HG02938 (cell line): ENCODE measurements around the gene PDIA2.

Source experiments
- ATAC-seq: cut with Tn5 transposase; IDR thresholded peaks from one replicate; pipeline ENCODE4 v1.9.1; 2021; ENCODE audit warnings: mild to moderate bottlenecking, moderate library complexity; ENCODE audit not compliant: unreplicated experiment

The PDIA2 gene

DNA sequence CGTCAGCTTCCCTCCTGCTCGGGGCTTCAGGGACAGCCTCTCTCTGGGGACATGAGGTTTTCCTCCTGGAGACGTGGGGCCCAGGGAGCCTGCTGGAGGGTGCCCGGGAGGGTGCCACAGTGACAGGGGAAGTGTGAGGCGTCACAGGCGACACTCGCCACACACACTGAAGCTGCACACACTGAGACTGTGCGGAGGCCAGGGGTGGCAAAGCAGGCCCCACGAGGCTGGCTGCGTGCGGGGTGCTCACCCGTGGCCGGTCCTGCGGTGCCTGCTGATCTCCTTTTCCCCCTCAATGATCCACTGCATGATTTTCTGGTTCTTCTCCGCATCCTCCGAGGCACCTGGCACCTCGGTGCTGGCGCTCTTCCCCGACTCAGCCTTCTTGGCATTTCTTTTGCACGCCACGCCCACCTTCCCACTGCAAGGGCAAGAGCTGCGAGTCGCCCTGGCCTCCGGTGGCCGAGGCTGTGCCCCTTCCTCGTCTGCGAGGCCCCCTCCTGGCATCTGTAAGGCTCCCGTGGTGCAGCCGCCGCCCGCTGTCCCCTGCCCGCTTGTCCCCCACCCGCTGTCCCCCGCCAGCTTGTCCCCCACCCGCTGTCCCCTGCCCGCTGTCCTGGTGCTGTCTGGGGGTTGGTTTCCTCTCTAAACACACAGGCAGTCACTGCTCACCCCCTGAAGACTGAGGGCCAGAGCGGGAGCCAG is 14.0 kb downstream of the PDIA2 start:
- ATAC-seq = no peak

DNA sequence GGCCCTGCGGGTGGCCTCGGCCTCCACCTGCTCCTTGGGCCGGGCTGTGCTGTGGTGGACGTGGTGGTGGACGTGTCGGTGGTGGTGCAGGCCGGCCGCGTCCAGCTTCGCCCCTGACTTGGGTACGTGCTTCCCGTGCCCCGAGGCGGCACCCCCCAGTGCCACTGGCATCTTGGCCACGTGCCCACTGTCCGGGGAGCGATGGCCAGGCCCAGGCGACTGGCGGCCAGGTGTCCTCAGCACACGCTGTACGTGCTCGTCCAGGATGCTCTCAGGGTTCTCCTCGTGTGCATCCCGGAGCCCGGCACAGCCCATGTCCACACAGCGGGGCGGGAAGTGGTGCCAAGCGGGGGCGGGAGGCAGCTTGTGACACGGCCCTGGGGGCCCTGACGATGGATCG is 14.9 kb downstream of the PDIA2 start:
- ATAC-seq = no peak

DNA sequence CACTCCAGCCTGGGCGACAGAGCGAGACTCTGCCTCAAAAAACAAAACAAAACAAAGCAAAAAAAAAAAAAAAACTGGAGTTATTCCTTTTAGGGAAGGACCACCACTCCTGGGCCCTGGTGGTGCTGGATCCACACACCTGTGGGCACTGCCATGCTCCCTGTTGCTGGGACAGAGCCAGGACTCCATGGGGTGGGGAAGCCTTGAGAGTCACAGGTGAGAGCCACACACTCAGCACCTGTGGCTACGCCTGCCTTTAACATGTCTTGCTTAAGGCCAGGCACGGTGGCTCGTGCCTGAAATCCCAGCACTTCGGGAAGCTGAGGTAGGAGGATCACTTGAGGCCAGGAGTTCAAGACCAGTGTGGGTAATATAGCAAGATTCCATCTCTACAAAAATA is 18.3 kb downstream of the PDIA2 start:
- ATAC-seq = no peak

DNA sequence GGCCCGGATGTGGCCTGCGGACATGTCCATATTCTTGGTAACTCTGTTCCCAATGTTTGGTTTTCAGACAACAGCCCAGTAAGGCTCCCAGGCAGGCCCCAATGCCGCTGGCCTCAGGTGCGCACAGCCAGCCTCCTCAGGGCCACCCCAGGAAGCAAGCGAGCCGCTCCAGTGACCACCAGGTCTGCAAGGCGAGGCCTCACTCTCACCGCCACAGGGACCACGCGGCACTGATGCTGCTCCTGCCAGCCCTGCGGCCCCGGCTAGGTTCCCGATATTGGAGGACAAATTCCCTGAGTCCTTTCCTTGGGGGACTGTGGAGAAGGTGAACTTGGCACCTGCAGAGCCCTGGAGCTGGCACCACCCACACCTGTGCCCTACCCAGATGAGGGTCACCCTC is 19.0 kb downstream of the PDIA2 start:
- no peak for ATAC-seq

DNA sequence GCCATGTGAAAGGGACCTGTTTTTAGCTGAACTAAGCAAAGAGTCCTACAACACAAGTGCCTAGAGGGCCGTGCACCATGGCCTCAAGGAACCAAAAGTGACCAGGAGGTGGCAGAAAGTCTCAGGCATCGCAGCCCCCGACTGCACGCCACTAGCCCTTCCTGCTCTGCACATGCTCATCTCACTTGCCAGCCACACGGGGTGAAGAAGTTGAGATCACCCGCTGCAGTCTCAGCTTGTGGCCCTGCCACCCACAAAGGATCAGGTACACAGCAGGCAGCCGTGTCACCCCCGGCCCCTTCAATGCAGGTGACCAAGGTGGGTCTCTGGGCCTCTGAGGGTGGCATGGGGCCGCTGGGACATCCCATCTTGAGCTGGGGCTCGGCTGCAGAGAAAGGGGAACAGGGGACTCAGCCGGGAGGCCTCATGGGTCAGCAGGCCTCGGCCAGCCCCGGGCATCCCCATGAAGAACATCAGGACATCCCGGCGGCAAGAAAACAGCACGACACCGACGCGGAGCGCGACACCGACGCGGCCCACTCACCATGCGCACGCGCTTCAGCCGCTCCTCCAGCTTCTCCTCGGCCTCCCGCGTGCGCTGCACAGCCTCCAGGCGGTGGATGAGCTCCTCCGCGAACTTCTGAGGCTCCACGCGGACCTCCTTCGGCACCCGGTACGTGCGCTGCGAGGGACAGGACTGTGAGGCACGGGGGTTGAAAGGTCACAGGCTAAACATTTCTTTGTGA is 21.0 kb downstream of the PDIA2 start:
- no peak for ATAC-seq

DNA sequence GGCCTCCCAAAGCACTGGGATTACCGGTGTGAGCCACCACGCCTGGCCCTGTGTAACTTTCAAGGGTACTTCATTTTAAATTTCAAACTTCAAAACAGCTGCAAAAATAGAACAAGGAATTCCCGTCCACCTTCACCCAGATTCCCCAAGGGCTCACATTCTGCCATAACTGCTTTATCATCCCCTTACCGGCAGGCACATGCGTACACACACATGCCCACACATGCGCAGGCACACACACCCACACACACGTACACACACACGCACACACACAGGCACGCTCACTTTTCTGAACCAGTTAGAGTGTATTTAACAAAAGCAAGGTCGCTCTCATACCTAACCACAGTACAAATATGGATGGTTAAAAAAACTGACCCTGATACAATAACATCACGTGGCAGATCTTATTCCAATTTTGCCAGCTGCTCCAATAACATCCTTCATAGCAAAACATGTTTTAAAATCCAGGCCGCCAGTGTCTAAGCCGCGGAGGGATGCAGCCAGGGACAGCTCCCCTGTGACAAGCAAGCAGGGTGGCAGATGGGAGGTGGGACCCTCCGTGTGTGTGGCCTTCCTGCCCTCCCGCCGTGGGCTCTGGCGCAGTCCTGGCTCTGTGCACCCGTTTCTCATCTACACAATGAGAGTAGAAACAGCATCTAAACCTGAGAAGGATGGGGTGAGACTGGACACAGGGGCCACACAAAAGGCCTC is 23.1 kb downstream of the PDIA2 start:
- no peak for ATAC-seq

DNA sequence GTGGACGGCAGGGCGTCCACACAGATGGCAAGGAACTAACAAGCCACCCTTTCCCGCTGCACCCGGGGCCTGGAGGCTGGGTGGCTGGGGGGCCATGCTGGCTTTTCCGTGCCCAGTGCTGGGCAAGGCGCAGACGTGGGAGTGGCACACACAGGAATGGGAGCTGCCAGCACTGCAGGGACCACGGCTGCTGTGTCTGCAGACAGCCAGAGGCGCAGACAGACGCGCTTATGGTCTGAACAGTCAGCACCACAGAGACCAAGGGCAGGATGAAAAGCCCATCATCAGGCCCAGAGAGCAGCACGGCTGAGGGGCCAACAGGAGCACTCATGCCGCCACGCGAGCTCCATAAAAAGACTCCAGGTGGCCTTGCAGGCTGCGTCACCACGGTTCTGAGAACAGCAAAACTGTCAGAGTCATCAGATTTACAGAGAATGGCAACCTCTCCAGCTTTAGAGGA is 24.0 kb downstream of the PDIA2 start:
- ATAC-seq = no peak

DNA sequence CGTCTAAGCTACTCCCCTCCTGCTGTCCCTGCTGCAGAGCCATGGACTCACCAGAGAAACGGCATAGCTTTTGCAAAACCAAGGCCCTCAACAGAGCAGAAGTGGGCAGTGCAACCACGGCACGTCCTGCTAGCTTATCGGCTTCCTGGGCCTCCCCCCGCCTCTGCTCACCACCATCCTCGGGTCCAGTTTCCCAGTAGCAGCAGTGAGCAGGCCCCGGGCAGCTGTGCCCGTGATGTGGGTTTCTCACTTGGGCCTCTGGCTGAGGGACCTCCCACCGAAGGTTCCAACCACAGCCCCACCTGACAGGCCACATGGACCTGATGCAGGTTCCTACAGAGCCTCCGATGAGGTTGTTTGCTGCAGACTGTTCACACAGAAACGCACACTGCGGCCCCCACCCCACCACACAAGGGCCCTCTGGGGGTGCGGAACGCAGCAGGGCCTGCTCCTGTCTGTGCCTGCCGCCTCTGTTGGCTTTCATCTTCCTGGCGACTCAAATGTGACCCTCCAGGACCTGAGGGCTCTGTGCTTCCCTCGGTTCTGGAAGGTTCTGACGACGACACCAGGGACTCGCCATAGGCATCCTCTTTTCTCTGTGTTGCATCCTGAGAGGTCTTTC is 24.8 kb downstream of the PDIA2 start:
- ATAC-seq = no peak

DNA sequence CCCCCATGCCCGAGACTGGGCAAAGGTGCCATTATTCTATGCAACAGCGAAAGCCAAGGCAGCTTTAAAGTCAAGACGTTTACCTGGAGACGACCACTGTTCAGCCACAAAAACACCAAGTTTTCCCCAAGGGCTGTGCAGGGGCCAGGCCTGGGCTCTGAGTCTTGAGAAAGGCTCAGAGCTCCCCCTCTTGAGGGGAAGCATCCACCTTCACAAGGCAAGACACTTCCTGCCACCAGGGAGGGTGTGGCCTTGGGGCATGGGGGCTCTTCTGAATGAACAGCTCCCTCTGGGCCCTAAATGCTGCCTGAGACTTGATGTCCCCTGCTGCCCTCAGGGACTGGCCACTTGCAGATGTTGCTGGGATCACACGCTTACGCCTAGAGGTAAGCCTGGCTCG is 26.5 kb downstream of the PDIA2 start:
- no peak for ATAC-seq

DNA sequence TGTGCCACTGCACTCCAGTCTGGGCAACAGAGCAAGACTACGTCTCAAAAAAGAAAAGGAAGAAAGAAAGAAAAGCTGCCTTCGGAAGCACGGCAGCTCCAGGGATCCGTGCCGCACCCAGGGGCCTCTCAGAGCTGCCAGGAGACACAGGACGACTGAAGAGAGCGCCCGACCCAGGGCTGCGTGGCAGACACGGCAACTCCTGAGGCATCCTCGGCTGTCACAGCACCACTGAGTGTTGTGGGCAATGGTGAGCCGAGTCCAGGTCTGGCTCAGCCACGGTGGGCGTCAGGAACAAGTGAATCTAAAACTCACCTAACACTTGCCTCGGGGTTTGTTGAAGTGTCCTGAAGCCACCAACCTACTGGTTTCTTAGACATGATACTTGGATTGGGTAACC is 28.8 kb downstream of the PDIA2 start:
- no peak for ATAC-seq

DNA sequence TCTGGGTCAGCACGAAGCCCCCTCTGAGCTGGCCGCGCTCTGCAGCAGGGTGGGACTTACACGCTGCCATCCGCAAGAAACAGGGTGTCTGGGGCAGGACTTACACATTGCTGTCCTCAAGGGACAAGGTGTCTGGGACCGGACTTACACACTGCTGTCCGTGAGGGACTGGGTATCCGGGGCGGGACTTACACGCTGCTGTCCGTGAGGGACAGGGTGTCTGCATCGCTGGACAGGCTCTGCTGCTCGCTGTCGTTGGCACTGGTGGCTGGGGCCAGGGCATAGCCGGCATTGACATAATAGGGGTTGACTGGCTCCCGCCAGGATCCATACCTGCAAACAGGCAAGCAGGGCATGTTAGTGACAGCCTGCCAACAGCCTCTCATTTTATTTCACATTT is 31.4 kb downstream of the PDIA2 start:
- ATAC-seq = no peak

DNA sequence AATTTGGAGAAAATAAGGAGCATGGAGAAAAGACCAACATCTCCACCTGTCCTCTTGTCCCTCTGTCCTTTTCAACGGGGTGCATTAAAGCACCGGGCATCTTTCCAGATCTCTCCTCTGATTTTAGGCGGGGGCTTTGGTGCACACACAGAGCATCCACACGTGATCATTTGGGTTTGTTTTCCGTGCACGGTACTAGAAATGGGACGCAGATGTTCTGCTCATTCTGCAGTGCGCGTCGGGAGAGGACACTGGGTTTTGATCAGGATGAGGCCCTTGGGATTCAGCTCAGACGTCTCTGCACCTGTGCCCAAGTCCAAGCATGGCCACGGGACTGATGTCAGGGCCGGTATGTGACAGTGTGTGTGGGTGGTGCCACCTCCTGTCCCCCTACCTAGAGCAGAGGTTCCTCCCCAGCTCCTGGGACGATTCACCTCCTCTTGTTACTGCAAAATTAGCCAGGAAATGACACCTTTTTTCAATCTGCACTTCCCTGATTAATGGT is 31.9 kb downstream of the PDIA2 start:
- no peak for ATAC-seq

DNA sequence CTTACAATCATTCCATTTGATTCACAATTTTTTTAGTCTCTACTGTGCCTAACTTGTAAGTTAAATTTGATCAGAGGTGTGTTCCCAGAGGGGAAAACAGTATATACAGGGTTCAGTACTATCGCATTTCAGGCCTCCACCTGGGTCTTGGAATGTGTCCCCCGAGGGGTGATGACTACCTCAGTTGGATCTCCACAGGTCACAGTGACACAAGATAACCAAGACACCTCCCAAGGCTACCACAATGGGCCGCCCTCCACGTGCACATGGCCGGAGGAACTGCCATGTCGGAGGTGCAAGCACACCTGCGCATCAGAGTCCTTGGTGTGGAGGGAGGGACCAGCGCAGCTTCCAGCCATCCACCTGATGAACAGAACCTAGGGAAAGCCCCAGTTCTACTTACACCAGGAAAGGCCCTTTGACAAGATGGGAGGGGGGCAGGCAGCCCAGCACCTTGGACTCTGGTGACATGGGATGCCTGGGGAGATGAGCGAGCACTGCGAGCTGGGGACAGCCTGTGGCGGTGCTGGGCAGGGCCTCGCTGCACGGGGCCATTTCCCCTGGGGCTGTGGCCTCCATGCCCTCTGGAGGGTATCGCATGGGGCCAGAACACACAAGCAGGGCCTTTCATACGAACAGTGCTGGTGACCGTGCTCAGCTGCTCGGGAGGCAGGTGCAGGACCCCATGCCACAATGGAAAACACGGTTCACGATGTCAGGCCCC is 33.9 kb downstream of the PDIA2 start:
- no peak for ATAC-seq

DNA sequence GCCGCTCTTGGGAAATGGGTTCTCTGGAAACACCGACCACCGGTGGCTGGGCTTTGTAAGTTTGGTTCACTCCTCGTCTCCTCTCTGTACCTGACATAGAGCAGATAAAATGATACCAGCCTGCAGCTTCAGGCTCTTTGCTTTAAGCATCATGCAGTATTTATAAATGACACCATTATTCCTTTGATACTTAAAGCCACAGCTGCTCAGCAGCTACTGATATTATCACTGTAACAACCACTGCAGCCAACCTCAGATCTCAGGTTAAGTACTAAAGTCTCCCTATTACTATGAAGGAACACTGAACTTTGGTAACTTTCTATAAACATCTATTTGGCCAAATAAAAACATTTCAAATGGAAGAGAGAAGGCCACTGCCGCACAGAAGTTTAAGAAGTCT is 34.6 kb downstream of the PDIA2 start:
- ATAC-seq = no peak

DNA sequence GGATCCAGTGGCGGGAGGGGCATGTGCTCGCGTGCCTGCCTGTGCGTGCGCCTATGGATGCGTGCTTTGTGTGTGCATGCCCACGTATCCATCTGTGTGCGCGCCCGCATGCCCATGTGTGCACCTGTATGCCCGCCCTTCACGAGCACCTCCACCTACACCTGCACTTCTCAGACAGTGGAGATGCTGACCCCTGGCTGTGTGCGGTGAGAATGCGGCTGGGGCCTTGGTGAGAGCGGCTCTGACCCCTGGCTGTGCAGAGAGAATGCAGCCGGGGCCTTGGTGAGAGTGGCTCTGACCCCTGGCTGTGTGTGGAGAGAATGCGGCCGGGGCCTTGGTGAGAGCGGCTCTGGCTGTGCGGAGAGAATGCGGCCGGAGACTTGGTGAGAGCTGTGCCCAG is 35.7 kb downstream of the PDIA2 start:
- ATAC-seq = no peak

DNA sequence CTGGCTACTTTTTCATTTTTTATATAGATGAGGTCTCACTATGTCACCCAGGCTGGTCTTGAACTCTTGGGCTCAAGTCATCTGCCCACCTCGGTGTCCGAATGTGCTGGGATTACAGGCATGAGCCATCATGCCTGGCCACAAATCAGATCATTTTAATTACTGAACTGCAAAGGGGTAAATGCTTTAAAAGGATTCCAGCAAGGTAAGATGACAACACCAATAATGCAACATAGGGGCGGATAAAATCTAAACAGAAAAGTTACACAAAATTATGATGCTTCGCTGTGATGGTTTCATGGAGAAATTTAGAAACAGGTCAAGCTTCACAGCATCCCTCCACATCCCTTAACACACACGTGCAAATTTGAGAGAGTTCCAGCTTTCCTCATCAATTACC is 37.2 kb downstream of the PDIA2 start:
- ATAC-seq = no peak

DNA sequence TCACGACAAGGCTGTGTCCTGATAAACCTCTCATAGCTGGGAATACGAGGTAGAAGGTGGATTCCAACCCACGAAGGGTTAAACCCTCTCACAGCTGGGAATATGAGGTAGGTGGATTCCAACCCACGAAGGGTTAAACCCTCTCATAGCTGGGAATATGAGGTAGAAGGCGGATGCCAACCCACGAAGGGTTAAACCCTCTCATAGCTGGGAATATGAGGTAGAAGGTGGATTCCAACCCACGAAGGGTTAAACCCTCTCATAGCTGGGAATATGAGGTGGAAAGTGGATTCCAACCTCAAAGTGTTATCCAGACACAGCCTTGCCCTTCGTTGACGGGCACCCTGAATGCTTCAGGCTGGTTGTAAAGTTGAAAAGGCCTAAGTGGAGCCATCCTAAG is 38.6 kb downstream of the PDIA2 start:
- no peak for ATAC-seq

DNA sequence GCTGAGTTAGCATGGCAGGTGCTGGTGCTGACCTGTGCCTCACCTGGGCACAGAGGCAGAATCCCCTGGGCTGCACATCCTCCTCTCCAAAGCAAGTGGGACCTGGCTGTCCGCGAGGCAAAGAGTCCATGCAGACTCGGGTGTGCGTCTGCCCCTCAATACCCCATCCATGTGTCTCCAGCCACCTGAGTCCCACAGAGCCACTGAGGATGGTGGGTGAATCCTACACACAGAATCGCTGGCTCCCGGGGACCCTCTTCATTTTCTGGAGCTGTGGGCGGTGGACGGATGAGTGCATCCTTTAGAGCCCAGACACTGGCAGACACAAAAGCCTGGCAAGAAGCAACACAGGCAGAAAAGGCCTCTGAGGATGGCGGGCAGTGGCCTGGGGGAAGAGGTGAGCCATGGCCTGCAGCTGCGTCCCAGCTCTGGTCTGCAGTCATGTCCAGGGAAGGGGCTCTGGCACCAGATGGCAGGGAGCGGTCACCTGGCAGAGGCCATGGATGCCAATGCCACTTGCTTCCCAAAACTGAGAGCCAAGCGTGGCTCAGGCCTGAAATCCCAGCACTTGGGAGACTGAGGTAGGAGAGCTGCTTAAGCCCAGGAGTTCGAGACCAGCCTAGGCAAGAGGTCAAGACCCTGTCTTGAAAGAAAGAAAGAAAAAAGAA is 39.6 kb downstream of the PDIA2 start:
- no peak for ATAC-seq

DNA sequence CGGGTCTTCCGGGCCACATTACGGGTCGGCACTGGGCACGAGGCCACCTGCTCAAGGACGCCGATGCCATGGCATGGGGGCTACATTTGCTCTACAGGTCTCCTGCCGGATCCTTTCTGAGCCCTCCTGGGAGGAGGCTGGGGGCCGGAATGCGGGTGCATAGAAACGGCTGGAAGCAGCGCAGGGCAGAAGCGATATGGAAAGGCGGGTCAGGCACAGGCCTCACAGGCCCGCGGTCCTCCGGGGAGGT is 41.2 kb downstream of the PDIA2 start:
- ATAC-seq = no peak
